Spleen (tissue), 11 donors: Measurements from ENCODE around the gene CELSR3. TPM values are rescaled to one million over a fixed set of nuclear protein-coding genes. Genes with fewer than 3 reads are reported as not detected.
A peak's percentile ranks its signal among the peaks of the same experiment; 100 is the strongest.

Experiments
- DNase-seq: peaks from one replicate; pipeline ENCODE4 v3.0.0-alpha.2; 2020
- H3K27ac ChIP-seq, 8 donors: fragments of 200-600 bp; sonication (generic) in 7 of 8; 1 replicate in 4 of 8; 2 replicates in 4 of 8; pipeline versions ENCODE4 v1.5.0 to v1.8.0; 2016 to 2021; ENCODE audit warnings: inconsistent platforms in 4 of 8, mild to moderate bottlenecking in 4 of 8, moderate library complexity in 1 of 8
- H3K27me3 ChIP-seq, 7 donors: fragments of 200-600 bp; sonication (generic) in 6 of 7; replicated peaks in 1 of 7; 1 replicate in 4 of 7; 2 replicates in 3 of 7; pipeline versions ENCODE4 v1.5.0 to v1.8.0; 2016 to 2021; ENCODE audit warnings: inconsistent platforms in 3 of 7, mild to moderate bottlenecking in 1 of 7
- H3K36me3 ChIP-seq, 6 donors: fragments of 200-600 bp; sonication (generic) in 5 of 6; 1 replicate in 4 of 6; 2 replicates in 2 of 6; pipeline versions ENCODE4 v1.5.0 to v1.8.0; 2016 to 2021; ENCODE audit warnings: inconsistent platforms in 2 of 6
- H3K4me1 ChIP-seq, 6 donors: fragments of 200-600 bp; sonication (generic) in 5 of 6; 1 replicate in 3 of 6; 2 replicates in 3 of 6; pipeline versions ENCODE4 v1.5.0 to v1.8.0; 2016 to 2021; ENCODE audit warnings: inconsistent platforms in 3 of 6
- H3K4me3 ChIP-seq, 8 donors: fragments of 200-600 bp; sonication (generic) in 7 of 8; 1 replicate in 4 of 8; 2 replicates in 4 of 8; pipeline versions ENCODE4 v1.5.0 to v1.8.0; 2016 to 2021; ENCODE audit warnings: inconsistent platforms in 4 of 8, mild to moderate bottlenecking in 4 of 8, moderate library complexity in 2 of 8
- H3K9me3 ChIP-seq, 8 donors: fragments of 200-600 bp; sonication (generic) in 7 of 8; 1 replicate in 4 of 8; 2 replicates in 4 of 8; pipeline versions ENCODE4 v1.5.0 to v1.8.0; 2016 to 2021; ENCODE audit warnings: inconsistent platforms in 4 of 8
- POLR2A ChIP-seq, 3 donors: fragments of 450-650 bp; IDR thresholded peaks; one replicate each; pipeline ENCODE4 v1.5.1; 2017; ENCODE audit warnings: antibody characterized with exemption in 3 of 3, mild to moderate bottlenecking in 1 of 3
- POLR2AphosphoS5 ChIP-seq, 3 donors: sonication (generic); formaldehyde crosslinking; IDR thresholded peaks; one replicate each; pipeline ENCODE4 v1.5.1; 2017; ENCODE audit warnings: antibody characterized with exemption in 3 of 3
- WGBS, 5 donors: extraction: QIAGEN DNeasy Blood & Tissue Kit in 3 of 5; methylation state at CpG; one replicate each; pipeline versions ENCODE4 v1.1.5 to v1.1.7; 2013 to 2018; 5-methylcytosine and 5-hydroxymethylcytosine counted together
- intact Hi-C: fragments of 100-400 bp; cut with DNase I; formaldehyde crosslinking; loops from one replicate; pipeline ENCODE4 v1.15.0; 2023; ENCODE audit warnings: low total_unique reads
- polyA plus RNA-seq, 3 donors: library from polyadenylated mRNA; stranded (reverse); fragments of 200-250 nt; gene quantifications; one replicate each; pipeline ENCODE4 v1.2.1, GENCODE V29; 2013
- total RNA-seq, 7 donors: library from RNA; depleted of rRNA in 3 of 7; stranded (reverse); fragments of >200 nt in 3 of 7; fragmentation: NEBNext Ultra II Directional in 4 of 7; extraction: Animal tissue kit (Norgen Biotek cat#: 25700) in 4 of 7; gene quantifications; one replicate each; pipeline versions ENCODE4 v1.1.0 to v1.2.1, GENCODE V29; 2016 to 2021
- TF ChIP-seq, protein P1 (sequence below), 11 experiments: fragments of 200-600 bp in 7 of 11; fragments of 450-650 bp in 4 of 11; sonication (generic) in 4 of 11; IDR thresholded peaks in 8 of 11; conservative IDR thresholded peaks in 3 of 11; 1 replicate in 7 of 11; 2 replicates in 4 of 11; pipeline versions ENCODE4 v1.4.0 to v1.8.0; 2016 to 2021; ENCODE audit warnings: antibody characterized with exemption in 11 of 11, inconsistent platforms in 4 of 11, mild to moderate bottlenecking in 1 of 11
- donor health status: healthy with polysubstance abuse.
- donor health status: DM: no; HTN: no; CAD: no; lungs with moderate emphysema.
- donor health status: DM: no; HTN: no; CAD: no.
- donor health status: Bipolar disorder and iron deficiency.
- donor health status: healthy.
- donor health status: DM: no; HTN: no; CAD: no.
- donor health status: DM: yes; HTN: yes; CAD: no.

The CELSR3 gene
- total and polyA plus RNA-seq, 10 donors = 0.56 to 2.7 (median 1.9) TPM

GRCh38 chr3:48695393-48695753, 32.7 kb upstream of the CELSR3 start:
- Histone ChIP-seq H3K27ac (peak overlapping the region in 5 of 8 donors; percentile 60 to 74 (median 70)), H3K36me3 (peaks cover 0 to 91% (median 63%) of the 10 kb centered on the region in 6 donors), H3K27me3 (no peaks in the 10 kb centered on the region), H3K9me3 (no peaks in the 10 kb centered on the region), H3K4me3 (peak overlapping the region in 4 of 8 donors; percentile 12 to 56 (median 22)), H3K4me1 (peaks cover 0 to 61% (median 14%) of the 10 kb centered on the region in 6 donors)
- intact Hi-C loops = no loop called here
- TF ChIP-seq, protein P1, sequence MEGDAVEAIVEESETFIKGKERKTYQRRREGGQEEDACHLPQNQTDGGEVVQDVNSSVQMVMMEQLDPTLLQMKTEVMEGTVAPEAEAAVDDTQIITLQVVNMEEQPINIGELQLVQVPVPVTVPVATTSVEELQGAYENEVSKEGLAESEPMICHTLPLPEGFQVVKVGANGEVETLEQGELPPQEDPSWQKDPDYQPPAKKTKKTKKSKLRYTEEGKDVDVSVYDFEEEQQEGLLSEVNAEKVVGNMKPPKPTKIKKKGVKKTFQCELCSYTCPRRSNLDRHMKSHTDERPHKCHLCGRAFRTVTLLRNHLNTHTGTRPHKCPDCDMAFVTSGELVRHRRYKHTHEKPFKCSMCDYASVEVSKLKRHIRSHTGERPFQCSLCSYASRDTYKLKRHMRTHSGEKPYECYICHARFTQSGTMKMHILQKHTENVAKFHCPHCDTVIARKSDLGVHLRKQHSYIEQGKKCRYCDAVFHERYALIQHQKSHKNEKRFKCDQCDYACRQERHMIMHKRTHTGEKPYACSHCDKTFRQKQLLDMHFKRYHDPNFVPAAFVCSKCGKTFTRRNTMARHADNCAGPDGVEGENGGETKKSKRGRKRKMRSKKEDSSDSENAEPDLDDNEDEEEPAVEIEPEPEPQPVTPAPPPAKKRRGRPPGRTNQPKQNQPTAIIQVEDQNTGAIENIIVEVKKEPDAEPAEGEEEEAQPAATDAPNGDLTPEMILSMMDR (IDR thresholded peaks at IDR 0.05 in 8 of 11, conservative IDR thresholded peaks at IDR 0.05 in 3 of 11) = no peak
- TF ChIP-seq POLR2AphosphoS5 (IDR thresholded peaks at IDR 0.05) (no peak), POLR2A (IDR thresholded peaks at IDR 0.05) (no peak)
- WGBS, 5 donors = 79 to 90% (median 89%) methylated on average over 9 of the region's 9 CpGs
- DNase-seq = peak; percentile 39

GRCh38 chr3:48694610-48695392, 32.1 kb upstream of the CELSR3 start:
- TF ChIP-seq POLR2A (IDR thresholded peaks at IDR 0.05) = no peak
- TF ChIP-seq, protein P1 (IDR thresholded peaks at IDR 0.05 in 8 of 11, conservative IDR thresholded peaks at IDR 0.05 in 3 of 11) = no peak
- peak; percentile 42 to 63 (median 48) for TF ChIP-seq POLR2AphosphoS5 (IDR thresholded peaks at IDR 0.05)
- H3K36me3 ChIP-seq = peaks cover 0 to 92% (median 68%) of the 10 kb centered on the region in 6 donors
- H3K4me3 ChIP-seq = peak overlapping the region in 4 of 8 donors; percentile 12 to 56 (median 22)
- 73 to 86% (median 84%) methylated on average over 13 to 23 of the region's 23 CpGs for WGBS, 5 donors
- H3K27ac ChIP-seq = peak overlapping the region in 6 of 8 donors; percentile 47 to 74 (median 70)
- peak; percentile 66 for DNase-seq
- intact Hi-C loops = no loop called here
- H3K4me1 ChIP-seq = peaks cover 0 to 56% (median 13%) of the 10 kb centered on the region in 6 donors
- no peaks in the 10 kb centered on the region for H3K9me3 ChIP-seq
- H3K27me3 ChIP-seq = no peaks in the 10 kb centered on the region

GRCh38 chr3:48693826-48694225, 31.1 kb upstream of the CELSR3 start:
- peaks cover 0 to 47% (median 13%) of the 10 kb centered on the region in 6 donors for H3K4me1 ChIP-seq
- peak overlapping the region in 3 of 8 donors; percentile 12 to 56 (median 24) for H3K4me3 ChIP-seq
- 88 to 95% (median 90%) methylated on average over 8 of the region's 8 CpGs for WGBS, 5 donors
- TF ChIP-seq POLR2AphosphoS5 (IDR thresholded peaks at IDR 0.05) (no peak), POLR2A (IDR thresholded peaks at IDR 0.05) (no peak)
- TF ChIP-seq, protein P1 (IDR thresholded peaks at IDR 0.05 in 8 of 11, conservative IDR thresholded peaks at IDR 0.05 in 3 of 11) = no peak
- peaks cover 0 to 92% (median 71%) of the 10 kb centered on the region in 6 donors for H3K36me3 ChIP-seq
- H3K27ac ChIP-seq = peak overlapping the region in 7 of 8 donors; percentile 15 to 74 (median 70)
- no peaks in the 10 kb centered on the region for H3K27me3 ChIP-seq
- intact Hi-C loops = no loop called here
- no peaks in the 10 kb centered on the region for H3K9me3 ChIP-seq
- DNase-seq = peak; percentile 23

GRCh38 chr3:48692551-48692950, 29.9 kb upstream of the CELSR3 start:
- no peak overlapping the region for H3K4me3 ChIP-seq
- H3K27ac ChIP-seq = peak overlapping the region in 3 of 8 donors; percentile 30 to 74 (median 71)
- no peak for DNase-seq
- intact Hi-C loops = no loop called here
- H3K9me3 ChIP-seq = no peaks in the 10 kb centered on the region
- peaks cover 4 to 93% (median 80%) of the 10 kb centered on the region in 6 donors for H3K36me3 ChIP-seq
- peaks cover 0 to 34% (median 12%) of the 10 kb centered on the region in 6 donors for H3K4me1 ChIP-seq
- H3K27me3 ChIP-seq = no peaks in the 10 kb centered on the region
- TF ChIP-seq POLR2A (IDR thresholded peaks at IDR 0.05) = no peak
- TF ChIP-seq POLR2AphosphoS5 (IDR thresholded peaks at IDR 0.05) = no peak
- TF ChIP-seq, protein P1 (IDR thresholded peaks at IDR 0.05 in 8 of 11, conservative IDR thresholded peaks at IDR 0.05 in 3 of 11) = no peak
